ENCODE results near the gene TRAPPC10. TPM values are rescaled to one million over a fixed set of nuclear protein-coding genes. Genes with fewer than 3 reads are reported as not detected.
A peak's percentile ranks its signal among the peaks of the same experiment; 100 is the strongest.

The TRAPPC10 gene
- total RNA-seq, 1 donor from 2014 or later = 30.9 TPM

- no peak for DNase-seq (ENCODE audit: low read depth)
- Histone ChIP-seq H3K27me3 (ENCODE audit: control insufficient read depth, insufficient read depth, low read length) (no peaks in the 10 kb centered on the region), H3K36me3 (ENCODE audit: control insufficient read depth, insufficient read depth, low read length) (peaks cover 2% of the 10 kb centered on the region), H3K4me3 (ENCODE audit: low read depth, low read length) (no peak overlapping the region)
- TF ChIP-seq CTCF (IDR thresholded peaks at IDR 0.05; ENCODE audit: insufficient read depth, low read length, poor library complexity, severe bottlenecking) = no peak
Measured at GRCh38 chr21:44066116-44066515, 54.0 kb downstream of the TRAPPC10 start.

- no peak for DNase-seq (ENCODE audit: low read depth)
- no peaks in the 10 kb centered on the region for H3K27me3 ChIP-seq (ENCODE audit: control insufficient read depth, insufficient read depth, low read length)
- H3K36me3 ChIP-seq (ENCODE audit: control insufficient read depth, insufficient read depth, low read length) = peaks cover 2% of the 10 kb centered on the region
- no peak overlapping the region for H3K4me3 ChIP-seq (ENCODE audit: low read depth, low read length)
- peak; percentile 16 for TF ChIP-seq CTCF (IDR thresholded peaks at IDR 0.05; ENCODE audit: insufficient read depth, low read length, poor library complexity, severe bottlenecking)
Measured at GRCh38 chr21:44067011-44067839, 55.1 kb downstream of the TRAPPC10 start.

DNA sequence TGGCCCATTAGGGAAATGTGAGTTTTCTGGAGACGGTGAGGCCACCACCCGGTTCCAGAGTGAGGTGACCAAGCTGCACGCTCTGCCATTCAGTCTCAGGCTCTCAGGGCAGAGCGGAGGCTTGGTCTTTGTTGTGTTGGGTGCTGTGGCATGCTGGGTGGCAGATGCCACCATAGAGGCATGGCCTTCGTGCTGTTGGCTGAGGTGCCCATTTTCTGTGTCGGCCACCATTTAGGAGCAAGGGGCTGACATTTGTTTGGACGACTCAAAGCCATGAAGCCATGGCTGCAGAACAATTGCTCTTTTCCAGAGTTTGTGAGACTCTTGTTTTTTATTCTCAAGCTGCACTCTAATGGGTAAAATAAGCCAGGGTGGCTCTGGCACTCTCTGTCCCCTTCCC is 58.3 kb downstream of the TRAPPC10 start:
- no peak for TF ChIP-seq CTCF (IDR thresholded peaks at IDR 0.05; ENCODE audit: insufficient read depth, low read length, poor library complexity, severe bottlenecking)
- DNase-seq (ENCODE audit: low read depth) = no peak
- H3K27me3 ChIP-seq (ENCODE audit: control insufficient read depth, insufficient read depth, low read length) = no peaks in the 10 kb centered on the region
- no peaks in the 10 kb centered on the region for H3K36me3 ChIP-seq (ENCODE audit: control insufficient read depth, insufficient read depth, low read length)
- no peak overlapping the region for H3K4me3 ChIP-seq (ENCODE audit: low read depth, low read length)

GRCh38 chr21:44071359-44072104 is 59.4 kb downstream of the TRAPPC10 start:
- Histone ChIP-seq H3K4me3 (ENCODE audit: low read depth, low read length) (no peak overlapping the region), H3K36me3 (ENCODE audit: control insufficient read depth, insufficient read depth, low read length) (no peaks in the 10 kb centered on the region), H3K27me3 (ENCODE audit: control insufficient read depth, insufficient read depth, low read length) (no peaks in the 10 kb centered on the region)
- DNase-seq (ENCODE audit: low read depth) = no peak
- TF ChIP-seq CTCF (IDR thresholded peaks at IDR 0.05; ENCODE audit: insufficient read depth, low read length, poor library complexity, severe bottlenecking) = no peak

DNA sequence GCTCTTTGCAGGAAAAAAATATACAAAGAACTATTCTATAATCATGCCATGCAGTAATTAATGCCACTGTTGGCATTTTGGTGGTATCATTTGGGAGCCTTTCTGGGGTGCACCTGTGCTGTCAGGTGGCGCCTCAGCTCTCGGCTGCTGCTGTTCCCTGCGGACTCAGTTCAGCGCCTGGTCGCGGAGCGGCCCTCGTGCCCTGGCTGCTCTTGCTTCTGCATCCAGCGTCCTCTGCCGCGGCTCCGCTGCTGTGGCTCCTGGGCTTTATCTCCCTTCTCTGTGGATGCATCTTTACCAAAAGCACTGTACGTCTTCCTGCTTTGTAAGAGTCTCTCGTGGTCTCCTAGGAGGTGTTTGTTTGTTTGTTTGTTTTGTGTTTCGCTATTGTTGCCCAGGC is 60.0 kb downstream of the TRAPPC10 start:
- Histone ChIP-seq H3K27me3 (ENCODE audit: control insufficient read depth, insufficient read depth, low read length) (no peaks in the 10 kb centered on the region), H3K36me3 (ENCODE audit: control insufficient read depth, insufficient read depth, low read length) (no peaks in the 10 kb centered on the region), H3K4me3 (ENCODE audit: low read depth, low read length) (no peak overlapping the region)
- no peak for TF ChIP-seq CTCF (IDR thresholded peaks at IDR 0.05; ENCODE audit: insufficient read depth, low read length, poor library complexity, severe bottlenecking)
- DNase-seq (ENCODE audit: low read depth) = no peak
